IPS-15b (cell line): ENCODE measurements around the gene KIF1B.
"Not testable (repeated sequence)": the region's sequence is repeated elsewhere in the genome, so short reads cannot be mapped to it uniquely, and the experiment has no call there.

Experiments used
- H3K27me3 ChIP-seq: one replicate; pipeline ENCODE4 v1.6.1; 2013; ENCODE audit warnings: low read length; ENCODE audit not compliant: control insufficient read depth, insufficient read depth
- H3K36me3 ChIP-seq: one replicate; pipeline ENCODE4 v1.6.1; 2013; ENCODE audit warnings: low read length; ENCODE audit not compliant: control insufficient read depth, insufficient read depth
- H3K4me1 ChIP-seq: one replicate; pipeline ENCODE4 v1.6.1; 2013; ENCODE audit warnings: mild to moderate bottlenecking, low read length; ENCODE audit not compliant: control insufficient read depth, insufficient read depth
- H3K4me3 ChIP-seq: one replicate; pipeline ENCODE4 v1.5.1; 2013; ENCODE audit warnings: low read depth, low read length
- H3K9ac ChIP-seq: one replicate; pipeline ENCODE4 v1.6.1; 2013; ENCODE audit warnings: low read depth, mild to moderate bottlenecking, low read length
- H3K9me3 ChIP-seq: one replicate; pipeline ENCODE4 v1.6.1; 2013; ENCODE audit warnings: mild to moderate bottlenecking, low read length; ENCODE audit not compliant: control insufficient read depth, insufficient read depth

KIF1B gene

DNA sequence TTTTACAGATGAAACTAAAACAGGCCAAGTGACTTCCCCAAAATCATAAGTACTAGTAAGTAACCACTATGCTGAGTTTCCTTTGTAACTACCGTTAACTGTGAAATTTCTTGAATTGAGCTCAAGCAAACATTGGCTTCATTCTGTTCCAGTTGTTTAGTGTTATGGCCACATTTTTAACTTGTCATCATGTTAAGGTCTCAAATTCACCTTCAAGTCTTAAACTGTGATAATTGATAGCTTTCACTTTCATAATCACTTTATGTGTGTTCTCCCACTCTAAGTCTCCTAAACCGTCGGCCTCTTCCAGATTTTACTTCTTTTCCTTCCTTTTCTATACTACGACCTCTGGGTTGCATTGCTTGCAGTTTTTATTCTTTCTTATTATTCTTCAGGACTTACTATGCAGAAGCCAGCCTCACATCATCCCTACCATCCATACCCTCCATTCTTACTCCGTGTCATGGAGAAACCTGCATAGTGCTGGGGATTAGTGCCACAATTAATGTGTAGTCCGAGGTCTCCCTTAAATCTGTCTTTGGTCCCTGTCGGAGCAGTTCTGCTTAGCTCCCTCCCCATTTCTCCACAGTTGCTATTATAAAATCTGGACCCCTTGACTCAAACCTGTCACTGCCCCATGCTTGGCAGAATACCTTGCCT, 5.8 kb downstream of the KIF1B start:
- H3K36me3 ChIP-seq, result no peaks in the 10 kb centered on the region
- no peak overlapping the region for H3K4me3 ChIP-seq
- H3K27me3 ChIP-seq, result no peaks in the 10 kb centered on the region
- no peaks in the 10 kb centered on the region for H3K9me3 ChIP-seq
- peaks cover 8% of the 10 kb centered on the region for H3K4me1 ChIP-seq
- no peak overlapping the region for H3K9ac ChIP-seq

DNA sequence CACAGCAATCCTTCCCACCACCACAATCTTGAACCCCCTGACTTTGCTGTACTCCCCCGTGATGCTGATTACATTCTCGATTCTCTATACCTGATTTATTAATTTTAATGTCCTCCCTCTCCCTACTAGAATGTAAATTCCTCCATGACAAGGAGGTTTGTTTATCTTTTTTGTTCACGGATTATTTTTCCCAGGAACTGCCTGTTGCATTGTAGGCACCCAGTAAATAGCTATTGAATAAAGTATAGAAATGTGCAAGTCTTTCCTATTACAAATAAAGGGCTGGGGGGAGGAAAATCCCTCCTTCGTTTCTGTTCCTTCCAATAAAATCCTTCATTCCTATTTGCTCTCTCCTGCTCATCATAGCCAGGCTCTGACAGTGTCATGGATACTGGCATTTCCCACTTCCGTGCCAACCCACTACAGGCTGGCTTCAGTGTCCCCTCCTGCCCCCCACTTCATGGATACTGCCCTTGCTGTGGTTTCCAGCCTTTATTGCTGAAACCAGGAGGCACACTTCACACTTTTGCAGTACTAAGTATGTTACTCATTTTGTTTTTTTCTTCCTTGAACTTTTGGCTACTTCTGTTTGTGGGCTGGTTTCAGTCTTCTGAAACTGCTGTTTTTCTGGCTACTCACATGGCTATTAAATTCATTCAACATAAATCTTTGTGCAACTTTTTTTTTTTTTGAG, 7.5 kb downstream of the KIF1B start:
- Histone ChIP-seq H3K36me3 (no peaks in the 10 kb centered on the region), H3K27me3 (no peaks in the 10 kb centered on the region), H3K9ac (no peak overlapping the region), H3K9me3 (no peaks in the 10 kb centered on the region), H3K4me3 (no peak overlapping the region), H3K4me1 (peaks cover 5% of the 10 kb centered on the region)

DNA sequence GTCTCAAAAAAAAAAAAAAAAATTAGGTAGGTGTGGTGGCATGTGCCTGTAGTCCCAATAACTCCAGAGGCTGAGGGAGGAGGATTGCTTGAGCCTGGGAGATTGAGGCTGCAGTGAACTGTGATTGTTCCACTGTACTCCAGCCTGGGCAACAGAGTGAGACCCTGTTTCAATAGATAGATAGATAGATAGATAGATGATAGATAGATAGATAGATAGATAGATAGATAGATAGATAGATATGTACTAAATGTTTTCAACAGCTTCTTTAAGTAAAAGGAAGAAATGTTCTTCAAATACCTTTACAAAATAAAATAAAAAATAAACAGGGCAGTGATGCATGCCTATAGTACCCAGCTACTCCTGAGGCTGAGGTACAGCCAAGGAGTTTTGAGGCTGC, 9.8 kb downstream of the KIF1B start:
- H3K27me3 ChIP-seq, result no peaks in the 10 kb centered on the region
- H3K9me3 ChIP-seq, result no peaks in the 10 kb centered on the region
- no peak overlapping the region for H3K4me3 ChIP-seq
- H3K36me3 ChIP-seq, result no peaks in the 10 kb centered on the region
- no peak overlapping the region for H3K9ac ChIP-seq
- no peaks in the 10 kb centered on the region for H3K4me1 ChIP-seq

GRCh38 chr1:10220657-10221056, 10.3 kb downstream of the KIF1B start:
- not testable (repeated sequence) for H3K36me3 ChIP-seq, H3K4me1 ChIP-seq, H3K9me3 ChIP-seq

GRCh38 chr1:10225573-10225972, 15.2 kb downstream of the KIF1B start:
- Histone ChIP-seq H3K36me3 (no peaks in the 10 kb centered on the region), H3K4me3 (no peak overlapping the region), H3K4me1 (no peaks in the 10 kb centered on the region), H3K9me3 (no peaks in the 10 kb centered on the region), H3K9ac (no peak overlapping the region), H3K27me3 (no peaks in the 10 kb centered on the region)

More at GRCh38 chr1:10220657-10221056, 10.3 kb downstream of the KIF1B start:
- H3K27me3 ChIP-seq, H3K9ac ChIP-seq, H3K4me3 ChIP-seq: not testable (repeated sequence)

DNA sequence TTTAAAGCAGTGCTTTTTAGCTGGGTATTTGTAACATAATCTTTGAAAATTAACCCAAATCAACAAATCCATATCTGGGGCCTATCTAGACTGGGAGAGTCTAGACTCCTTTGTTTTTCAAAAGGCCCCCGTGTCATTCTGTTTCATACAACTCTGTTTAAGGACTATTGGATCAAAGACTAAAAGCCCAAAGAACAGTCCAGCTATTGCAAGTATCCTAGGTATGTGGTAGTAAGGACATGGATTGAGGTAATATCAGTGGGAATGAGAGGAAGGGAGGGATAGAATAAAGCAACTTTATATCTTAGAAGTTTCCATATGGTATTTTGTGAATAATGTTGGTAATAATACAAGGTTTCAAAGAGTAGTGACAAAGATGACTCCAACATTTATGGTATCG, 18.2 kb downstream of the KIF1B start:
- no peaks in the 10 kb centered on the region for H3K9me3 ChIP-seq
- H3K27me3 ChIP-seq, result no peaks in the 10 kb centered on the region
- no peaks in the 10 kb centered on the region for H3K36me3 ChIP-seq
- H3K4me1 ChIP-seq, result no peaks in the 10 kb centered on the region
- no peak overlapping the region for H3K9ac ChIP-seq
- H3K4me3 ChIP-seq, result no peak overlapping the region

GRCh38 chr1:10229903-10230302, 19.5 kb downstream of the KIF1B start:
- Histone ChIP-seq H3K4me1 (no peaks in the 10 kb centered on the region), H3K36me3 (no peaks in the 10 kb centered on the region), H3K9ac (no peak overlapping the region), H3K9me3 (no peaks in the 10 kb centered on the region), H3K4me3 (no peak overlapping the region), H3K27me3 (no peaks in the 10 kb centered on the region)

DNA sequence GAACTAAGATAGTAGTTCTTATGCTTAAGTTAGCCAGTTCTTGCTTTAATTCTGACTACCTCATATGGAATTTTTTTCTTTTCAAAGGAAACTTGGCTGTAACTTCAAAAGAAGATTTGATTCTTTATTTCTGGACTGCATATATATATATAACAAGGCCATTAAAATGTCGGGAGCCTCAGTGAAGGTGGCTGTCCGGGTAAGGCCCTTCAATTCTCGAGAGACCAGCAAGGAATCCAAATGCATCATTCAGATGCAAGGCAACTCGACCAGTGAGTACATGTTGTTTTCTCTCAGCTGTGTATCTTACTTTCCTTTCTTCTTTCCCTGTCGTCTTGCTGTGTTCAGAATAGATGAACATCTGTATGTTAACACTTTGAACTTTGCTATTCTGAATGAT, 21.8 kb downstream of the KIF1B start:
- Histone ChIP-seq H3K9ac (no peak overlapping the region), H3K9me3 (no peaks in the 10 kb centered on the region), H3K4me3 (no peak overlapping the region), H3K27me3 (no peaks in the 10 kb centered on the region), H3K4me1 (no peaks in the 10 kb centered on the region), H3K36me3 (no peaks in the 10 kb centered on the region)

DNA sequence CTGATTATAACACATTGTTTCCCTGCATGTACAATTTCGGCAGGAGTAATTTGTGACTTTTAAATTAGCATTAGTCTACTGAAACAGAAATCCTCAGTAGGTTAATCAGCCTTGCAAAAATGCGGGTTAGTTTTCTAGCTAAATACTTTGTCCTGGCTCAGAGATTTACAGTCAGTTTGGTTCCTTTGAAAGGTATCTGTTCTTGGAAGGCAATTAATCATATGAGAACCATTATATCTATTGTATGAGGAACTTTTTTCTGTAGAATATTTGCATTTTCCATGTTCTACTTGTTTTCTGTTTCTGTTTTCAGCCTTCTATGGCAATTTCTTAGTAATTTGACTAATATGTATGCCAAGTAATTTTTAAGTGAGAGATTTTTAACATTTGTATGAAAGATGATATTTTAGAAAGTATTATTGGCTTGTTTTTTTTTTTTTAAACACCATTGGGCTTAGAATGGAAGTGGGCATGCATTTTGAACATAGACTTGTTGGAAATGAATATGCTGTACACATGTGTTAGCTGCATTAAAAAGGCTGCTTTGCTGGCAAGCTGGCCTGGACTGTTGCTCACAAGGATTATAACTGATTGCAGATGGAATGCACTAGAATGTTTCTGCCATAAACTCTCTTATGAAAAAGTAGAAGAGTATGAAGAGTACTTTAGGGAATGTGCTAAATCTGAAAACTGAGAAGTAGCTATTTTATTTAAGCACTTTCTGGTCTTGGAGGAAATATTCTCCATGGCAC, 26.2 kb downstream of the KIF1B start:
- no peaks in the 10 kb centered on the region for H3K36me3 ChIP-seq
- H3K4me3 ChIP-seq, result no peak overlapping the region
- no peaks in the 10 kb centered on the region for H3K9me3 ChIP-seq
- no peaks in the 10 kb centered on the region for H3K27me3 ChIP-seq
- H3K9ac ChIP-seq, result no peak overlapping the region
- H3K4me1 ChIP-seq, result no peaks in the 10 kb centered on the region

GRCh38 chr1:10237157-10237539, 26.8 kb downstream of the KIF1B start:
- Histone ChIP-seq H3K27me3 (no peaks in the 10 kb centered on the region), H3K4me1 (no peaks in the 10 kb centered on the region), H3K9me3 (no peaks in the 10 kb centered on the region), H3K36me3 (no peaks in the 10 kb centered on the region), H3K4me3 (no peak overlapping the region), H3K9ac (no peak overlapping the region)

GRCh38 chr1:10242135-10242534, 31.8 kb downstream of the KIF1B start:
- H3K36me3 ChIP-seq, result no peaks in the 10 kb centered on the region
- H3K9me3 ChIP-seq, result no peaks in the 10 kb centered on the region
- no peak overlapping the region for H3K9ac ChIP-seq
- no peaks in the 10 kb centered on the region for H3K27me3 ChIP-seq
- H3K4me3 ChIP-seq, result no peak overlapping the region
- H3K4me1 ChIP-seq, result no peaks in the 10 kb centered on the region

GRCh38 chr1:10242811-10243210, 32.4 kb downstream of the KIF1B start:
- no peak overlapping the region for H3K9ac ChIP-seq
- no peaks in the 10 kb centered on the region for H3K27me3 ChIP-seq
- no peak overlapping the region for H3K4me3 ChIP-seq
- no peaks in the 10 kb centered on the region for H3K4me1 ChIP-seq
- no peaks in the 10 kb centered on the region for H3K36me3 ChIP-seq
- H3K9me3 ChIP-seq, result no peaks in the 10 kb centered on the region
